ENCODE data around the gene ASB8. TPM values are rescaled to one million over a fixed set of nuclear protein-coding genes. Genes with fewer than 3 reads are reported as not detected.

The ASB8 gene
- polyA plus RNA-seq, 2 of the 4 experiments (the other 2 are of a cell fraction): 16.2 to 25.6 TPM

DNA sequence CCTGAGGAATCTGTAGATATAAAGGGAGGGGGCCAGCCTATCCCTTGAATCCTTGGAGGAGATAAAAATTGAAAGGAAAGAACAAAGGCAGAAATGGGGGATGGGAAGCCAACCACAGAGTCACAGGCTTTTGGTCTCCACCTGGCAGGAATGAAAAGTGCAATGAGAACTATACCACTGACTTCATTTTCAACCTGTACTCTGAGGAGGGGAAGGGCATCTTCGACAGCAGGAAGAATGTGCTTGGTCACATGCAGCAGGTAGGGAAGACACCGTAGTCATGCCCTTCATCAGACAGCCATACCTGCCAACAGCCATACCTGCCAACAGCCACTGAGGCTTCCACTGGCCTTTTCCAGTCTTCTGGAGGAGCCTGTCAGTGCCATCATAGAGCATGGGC lies 13.4 kb downstream of the ASB8 start:
- Histone ChIP-seq H3K4me3 (no peak overlapping the region), H3K4me1 (no peaks in the 10 kb centered on the region), H3K27ac (no peak overlapping the region), H3K4me2 (no peak overlapping the region), H3K9me3 (no peaks in the 10 kb centered on the region)
- ATAC-seq: no peak
- ChIA-PET CTCF (interaction anchor here (0.9 to 1.0 kb wide), 2 partner anchors 25 to 60 kb away, joined by 3 read pairs; no protein-coding TSS in a partner anchor), POLR2A (no interaction called here)
- no peak for DNase-seq (ENCODE audit: low read depth in 1 of 2, low spot score in 1 of 2)
- TF ChIP-seq RARB (CRISPR knock-in tag; IDR thresholded peaks at IDR 0.05) (no peak), E2F6 (IDR thresholded peaks at IDR 0.05; ENCODE audit: borderline replicate concordance, low read depth) (no peak), BHLHE40 (IDR thresholded peaks at IDR 0.05; ENCODE audit: low read depth, low read length) (no peak), EHMT2 (IDR thresholded peaks at IDR 0.05; ENCODE audit: low read depth) (no peak), POLR2AphosphoS2 (conservative IDR thresholded peaks at IDR 0.05; ENCODE audit: low read length) (no peak), NPAS2 (CRISPR knock-in tag; IDR thresholded peaks at IDR 0.05; ENCODE audit: borderline replicate concordance) (no peak), PHF8 (IDR thresholded peaks at IDR 0.05; ENCODE audit: borderline replicate concordance, low read depth) (no peak), MAZ (IDR thresholded peaks at IDR 0.05; ENCODE audit: borderline replicate concordance, low read depth, low read length) (no peak), ATOH8 (CRISPR knock-in tag; IDR thresholded peaks at IDR 0.05; ENCODE audit: low read depth) (no peak), GATA3 (IDR thresholded peaks at IDR 0.05; ENCODE audit: borderline replicate concordance) (no peak), POLR2A (IDR thresholded peaks at IDR 0.05; ENCODE audit: low read length) (no peak)
- FAIRE-seq: no peak
- 83% methylated on average over 2 of the region's 2 CpGs for WGBS (ENCODE audit: missing lambda C conversion rate)

DNA sequence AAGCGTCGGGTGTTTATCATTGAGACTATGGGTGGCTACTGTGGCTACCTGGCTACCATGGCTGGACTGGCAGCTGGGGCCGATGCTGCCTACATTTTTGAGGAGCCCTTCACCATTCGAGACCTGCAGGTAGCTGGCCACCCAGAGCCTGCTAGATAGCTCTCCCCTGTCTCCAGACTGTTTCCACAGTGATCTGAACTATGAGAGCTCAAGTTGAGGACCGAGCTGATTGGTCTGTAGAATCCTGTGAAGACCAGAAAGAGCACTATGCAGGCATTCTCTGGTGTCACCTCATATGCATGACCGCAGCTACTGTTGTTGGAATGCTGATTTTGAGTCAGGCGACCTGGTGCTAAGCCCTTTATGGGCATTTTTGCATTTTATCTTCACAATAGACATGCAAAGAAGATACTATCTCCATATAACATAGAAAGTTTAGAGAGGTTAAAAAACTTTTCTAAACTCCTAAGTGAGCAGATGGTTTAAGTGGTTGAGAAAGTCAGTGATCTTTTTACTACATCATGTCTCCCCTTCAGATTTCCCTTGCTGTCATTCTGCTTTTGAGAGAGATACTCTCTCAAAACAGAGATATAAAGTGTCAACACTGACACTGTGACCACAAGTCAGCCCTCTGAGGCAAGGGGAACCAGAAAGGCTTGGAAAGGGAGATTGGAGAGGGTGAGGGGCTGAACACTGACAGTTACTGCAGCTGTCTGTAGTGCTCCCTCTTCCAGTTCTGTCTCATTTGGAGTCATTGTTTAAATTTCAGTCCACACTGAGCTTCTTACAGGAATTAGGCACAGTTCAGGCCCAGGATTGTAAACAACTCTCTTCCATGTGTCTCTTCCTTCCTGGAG lies 14.3 kb downstream of the ASB8 start:
- ChIA-PET CTCF (interaction anchor here (0.9 to 2.6 kb wide), 4 partner anchors 15 to 401 kb away, joined by 3 to 11 read pairs (median 4); partner anchors contain the start of gene ASB8), POLR2A (interaction anchor here (0.7 to 1.1 kb wide), 2 partner anchors 8 to 300 kb away, joined by 3 read pairs; no protein-coding TSS in a partner anchor)
- DNase-seq (ENCODE audit: low read depth in 1 of 2, low spot score in 1 of 2) (no peak), FAIRE-seq (no peak), ATAC-seq (no peak)
- H3K9me3 ChIP-seq: no peaks in the 10 kb centered on the region
- no peak overlapping the region for H3K27ac ChIP-seq
- no peak for TF ChIP-seq ESRRA (IDR thresholded peaks at IDR 0.05; ENCODE audit: borderline replicate concordance, low read length)
- TF ChIP-seq ZNF302 (CRISPR knock-in tag; IDR thresholded peaks at IDR 0.05): no peak
- TF ChIP-seq, protein P1, sequence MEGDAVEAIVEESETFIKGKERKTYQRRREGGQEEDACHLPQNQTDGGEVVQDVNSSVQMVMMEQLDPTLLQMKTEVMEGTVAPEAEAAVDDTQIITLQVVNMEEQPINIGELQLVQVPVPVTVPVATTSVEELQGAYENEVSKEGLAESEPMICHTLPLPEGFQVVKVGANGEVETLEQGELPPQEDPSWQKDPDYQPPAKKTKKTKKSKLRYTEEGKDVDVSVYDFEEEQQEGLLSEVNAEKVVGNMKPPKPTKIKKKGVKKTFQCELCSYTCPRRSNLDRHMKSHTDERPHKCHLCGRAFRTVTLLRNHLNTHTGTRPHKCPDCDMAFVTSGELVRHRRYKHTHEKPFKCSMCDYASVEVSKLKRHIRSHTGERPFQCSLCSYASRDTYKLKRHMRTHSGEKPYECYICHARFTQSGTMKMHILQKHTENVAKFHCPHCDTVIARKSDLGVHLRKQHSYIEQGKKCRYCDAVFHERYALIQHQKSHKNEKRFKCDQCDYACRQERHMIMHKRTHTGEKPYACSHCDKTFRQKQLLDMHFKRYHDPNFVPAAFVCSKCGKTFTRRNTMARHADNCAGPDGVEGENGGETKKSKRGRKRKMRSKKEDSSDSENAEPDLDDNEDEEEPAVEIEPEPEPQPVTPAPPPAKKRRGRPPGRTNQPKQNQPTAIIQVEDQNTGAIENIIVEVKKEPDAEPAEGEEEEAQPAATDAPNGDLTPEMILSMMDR (IDR thresholded peaks at IDR 0.05): no peak
- TF ChIP-seq RNF2 (IDR thresholded peaks at IDR 0.05; ENCODE audit: borderline replicate concordance, low read depth): no peak
- TF ChIP-seq HOXB13 (CRISPR knock-in tag; IDR thresholded peaks at IDR 0.05; ENCODE audit: low read depth): no peak
- no peak for TF ChIP-seq NPAS2 (CRISPR knock-in tag; IDR thresholded peaks at IDR 0.05; ENCODE audit: borderline replicate concordance)
- no peak for TF ChIP-seq TP53 (CRISPR knock-in tag; IDR thresholded peaks at IDR 0.05)
- TF ChIP-seq MAX (IDR thresholded peaks at IDR 0.05): no peak
- TF ChIP-seq E2F6 (IDR thresholded peaks at IDR 0.05; ENCODE audit: borderline replicate concordance, low read depth): no peak
- no peak for TF ChIP-seq HEYL (CRISPR knock-in tag; IDR thresholded peaks at IDR 0.05)
- TF ChIP-seq CBX8 (IDR thresholded peaks at IDR 0.05): no peak
- no peak for TF ChIP-seq JUN (IDR thresholded peaks at IDR 0.05)
- no peak for TF ChIP-seq MYC (IDR thresholded peaks at IDR 0.05; ENCODE audit: borderline replicate concordance, low read length)
- no peak for TF ChIP-seq RCOR1 (IDR thresholded peaks at IDR 0.05; ENCODE audit: low read depth, low read length)
- H3K4me2 ChIP-seq: no peak overlapping the region
- WGBS (ENCODE audit: missing lambda C conversion rate): 87% methylated on average over 7 of the region's 7 CpGs
- H3K4me1 ChIP-seq: no peaks in the 10 kb centered on the region
- no peak overlapping the region for H3K4me3 ChIP-seq

Measured in A549 (cell line).